Neural cell (in vitro differentiated cells): Measurements from ENCODE around the gene C19orf44. TPM values are rescaled to one million over a fixed set of nuclear protein-coding genes. Genes with fewer than 3 reads are reported as not detected.

Experiments
- H2AFZ ChIP-seq: fragments of 200-600, 300-800 bp; sonication (generic), shearing (Covaris generic); 2 replicates; pipeline ENCODE4 v1.6.0; 2014; ENCODE audit warnings: low read depth, mild to moderate bottlenecking, antibody characterized with exemption, low read length, moderate library complexity
- H3F3A ChIP-seq: fragments of 200-600 bp; shearing (Covaris generic); 2 replicates; pipeline ENCODE4 v1.6.1; 2016; ENCODE audit warnings: mild to moderate bottlenecking, moderate library complexity, mixed read lengths, antibody characterized with exemption, low read length; ENCODE audit not compliant: insufficient read depth, poor library complexity, severe bottlenecking
- H3K27ac ChIP-seq: fragments of 200-600, 300-800 bp; sonication (generic), shearing (Covaris generic); 2 replicates; pipeline ENCODE4 v1.5.1; 2014; ENCODE audit warnings: mild to moderate bottlenecking, low read length, moderate library complexity
- H3K27me3 ChIP-seq: fragments of 300-800, 200-600 bp; sonication (generic), shearing (Covaris generic); 2 replicates; pipeline ENCODE4 v1.6.0; 2014; ENCODE audit warnings: mild to moderate bottlenecking, low read depth, low read length, moderate library complexity; ENCODE audit not compliant: insufficient read depth
- H3K36me3 ChIP-seq: fragments of 300-800, 200-600 bp; sonication (generic), shearing (Covaris generic); 2 replicates; pipeline ENCODE4 v1.5.1; 2014; ENCODE audit warnings: mild to moderate bottlenecking, antibody characterized with exemption, low read length, moderate library complexity; ENCODE audit not compliant: insufficient read depth
- H3K4me2 ChIP-seq: fragments of 300-800, 200-600 bp; sonication (generic), shearing (Covaris generic); 2 replicates; pipeline ENCODE4 v1.6.0; 2014; ENCODE audit warnings: mild to moderate bottlenecking, low read length
- H3K4me3 ChIP-seq: fragments of 300-800, 200-600 bp; sonication (generic), shearing (Covaris generic); 2 replicates; pipeline ENCODE4 v1.5.1; 2014; ENCODE audit warnings: mild to moderate bottlenecking, low read length, moderate library complexity
- H3K79me2 ChIP-seq: fragments of 200-600 bp; shearing (Covaris generic); replicated peaks from 2 replicates; pipeline ENCODE4 v1.6.0; 2014; ENCODE audit warnings: mild to moderate bottlenecking, low read length, moderate library complexity; ENCODE audit not compliant: insufficient read depth
- H3K9ac ChIP-seq: fragments of 300-800, 200-600 bp; sonication (generic), shearing (Covaris generic); 2 replicates; pipeline ENCODE4 v1.6.1; 2016; ENCODE audit warnings: mild to moderate bottlenecking, low read length, mixed read lengths
- H3K9me2 ChIP-seq: fragments of 200-600 bp; shearing (Covaris generic); 2 replicates; pipeline ENCODE4 v1.6.1; 2016; ENCODE audit warnings: mild to moderate bottlenecking, low read length, mixed read lengths; ENCODE audit not compliant: insufficient read depth
- H3K9me3 ChIP-seq: fragments of 200-600, 300-800 bp; sonication (generic), shearing (Covaris generic); 2 replicates; pipeline ENCODE4 v1.6.1; 2016; ENCODE audit warnings: mild to moderate bottlenecking, mixed run types, low read length, moderate library complexity, mixed read lengths
- H4K20me1 ChIP-seq: fragments of 200-600 bp; shearing (Covaris generic); 2 replicates; pipeline ENCODE4 v1.6.1; 2016; ENCODE audit warnings: mild to moderate bottlenecking, mixed run types; ENCODE audit not compliant: insufficient read depth
- CTCF ChIP-seq: fragments of 450-650 bp; IDR thresholded peaks from 2 replicates; pipeline ENCODE4 v1.5.1; 2014; ENCODE audit warnings: antibody characterized with exemption, mild to moderate bottlenecking, moderate library complexity; ENCODE audit not compliant: poor library complexity, severe bottlenecking
- EP300 ChIP-seq: fragments of 450-650 bp; conservative IDR thresholded peaks from 2 replicates; pipeline ENCODE4 v1.6.1; 2014; ENCODE audit warnings: antibody characterized with exemption, mild to moderate bottlenecking, moderate library complexity; ENCODE audit not compliant: poor library complexity, severe bottlenecking
- EZH2 ChIP-seq: fragments of 200-600, 300-800 bp; shearing (Covaris generic), sonication (generic); IDR thresholded peaks from 2 replicates; pipeline ENCODE4 v1.6.1; 2014; ENCODE audit warnings: antibody characterized with exemption, low read length, borderline replicate concordance, mild to moderate bottlenecking; ENCODE audit not compliant: insufficient read depth, poor library complexity, severe bottlenecking
- MXI1 ChIP-seq: fragments of 450-650 bp; conservative IDR thresholded peaks from 2 replicates; pipeline ENCODE4 v1.6.1; 2014; ENCODE audit warnings: antibody characterized with exemption, mild to moderate bottlenecking; ENCODE audit not compliant: poor library complexity, severe bottlenecking
- POLR2AphosphoS5 ChIP-seq: IDR thresholded peaks from 2 replicates; pipeline ENCODE4 v1.6.1; 2012
- RAD21 ChIP-seq: fragments of 450-650 bp; conservative IDR thresholded peaks from 2 replicates; pipeline ENCODE4 v1.6.1; 2014; ENCODE audit warnings: antibody characterized with exemption, mild to moderate bottlenecking, moderate library complexity
- REST ChIP-seq: IDR thresholded peaks from 2 replicates; pipeline ENCODE4 v1.6.1; 2012; ENCODE audit warnings: borderline replicate concordance
- SMC3 ChIP-seq: fragments of 450-650 bp; conservative IDR thresholded peaks from 2 replicates; pipeline ENCODE4 v1.6.1; 2014; ENCODE audit warnings: antibody characterized with exemption, mild to moderate bottlenecking, moderate library complexity; ENCODE audit not compliant: poor library complexity
- TAF1 ChIP-seq: IDR thresholded peaks from 2 replicates; pipeline ENCODE4 v1.6.1; 2012; ENCODE audit warnings: low read depth
- polyA plus RNA-seq: library from polyadenylated mRNA; depleted of rRNA; stranded (reverse); fragments of >200 nt; gene quantifications from 2 replicates; pipeline ENCODE4 v1.2.3, GENCODE V29; 2014

C19orf44 gene
- polyA plus RNA-seq, 1 donor from 2014 or later = 9.9 TPM

- Histone ChIP-seq H3K9me2 (no peaks in the 10 kb centered on the region), H4K20me1 (peaks cover 8% of the 10 kb centered on the region), H3K4me3 (no peak overlapping the region), H3K36me3 (no peaks in the 10 kb centered on the region), H3K9ac (no peak overlapping the region), H3K9me3 (no peaks in the 10 kb centered on the region), H3K27me3 (no peaks in the 10 kb centered on the region), H2AFZ (no peak overlapping the region), H3K4me2 (no peak overlapping the region), H3F3A (no peaks in the 10 kb centered on the region), H3K79me2 (peaks cover 50% of the 10 kb centered on the region), H3K27ac (no peak overlapping the region)
- TF ChIP-seq MXI1 = no peak
These were observed 46.7 kb upstream of the C19orf44 start for GRCh38 chr19:16449330-16449961.

GRCh38 chr19:16452325-16452724 is 43.9 kb upstream of the C19orf44 start:
- Histone ChIP-seq H3K9me2 (no peaks in the 10 kb centered on the region), H3K9ac (no peak overlapping the region), H3F3A (no peaks in the 10 kb centered on the region), H2AFZ (no peak overlapping the region), H3K27ac (no peak overlapping the region), H3K27me3 (no peaks in the 10 kb centered on the region), H3K36me3 (no peaks in the 10 kb centered on the region), H3K79me2 (peaks cover 38% of the 10 kb centered on the region), H3K9me3 (no peaks in the 10 kb centered on the region), H4K20me1 (peaks cover 9% of the 10 kb centered on the region), H3K4me2 (no peak overlapping the region), H3K4me3 (no peak overlapping the region)
- TF ChIP-seq SMC3 (no peak), MXI1 (no peak), EZH2 (no peak), EP300 (no peak)

- H2AFZ ChIP-seq = no peak overlapping the region
- no peaks in the 10 kb centered on the region for H3K9me2 ChIP-seq
- no peaks in the 10 kb centered on the region for H3K27me3 ChIP-seq
- H3K79me2 ChIP-seq = peaks cover 44% of the 10 kb centered on the region
- no peaks in the 10 kb centered on the region for H3K36me3 ChIP-seq
- peak overlapping the region; percentile 39 for H3K4me3 ChIP-seq
- no peaks in the 10 kb centered on the region for H3K9me3 ChIP-seq
- H3K9ac ChIP-seq = peak overlapping the region; percentile 45
- no peaks in the 10 kb centered on the region for H3F3A ChIP-seq
- H3K4me2 ChIP-seq = no peak overlapping the region
- H3K27ac ChIP-seq = peak overlapping the region; percentile 62
- H4K20me1 ChIP-seq = peaks cover 21% of the 10 kb centered on the region
- TF ChIP-seq RAD21 (no peak), EP300 (no peak), CTCF (no peak), REST (no peak), SMC3 (no peak), TAF1 (no peak), MXI1 (no peak), EZH2 (no peak), POLR2AphosphoS5 (no peak)
These were observed 41.8 kb upstream of the C19orf44 start for GRCh38 chr19:16454351-16454918.
